ENCODE measurements around the gene VWF.

Gene VWF

DNA sequence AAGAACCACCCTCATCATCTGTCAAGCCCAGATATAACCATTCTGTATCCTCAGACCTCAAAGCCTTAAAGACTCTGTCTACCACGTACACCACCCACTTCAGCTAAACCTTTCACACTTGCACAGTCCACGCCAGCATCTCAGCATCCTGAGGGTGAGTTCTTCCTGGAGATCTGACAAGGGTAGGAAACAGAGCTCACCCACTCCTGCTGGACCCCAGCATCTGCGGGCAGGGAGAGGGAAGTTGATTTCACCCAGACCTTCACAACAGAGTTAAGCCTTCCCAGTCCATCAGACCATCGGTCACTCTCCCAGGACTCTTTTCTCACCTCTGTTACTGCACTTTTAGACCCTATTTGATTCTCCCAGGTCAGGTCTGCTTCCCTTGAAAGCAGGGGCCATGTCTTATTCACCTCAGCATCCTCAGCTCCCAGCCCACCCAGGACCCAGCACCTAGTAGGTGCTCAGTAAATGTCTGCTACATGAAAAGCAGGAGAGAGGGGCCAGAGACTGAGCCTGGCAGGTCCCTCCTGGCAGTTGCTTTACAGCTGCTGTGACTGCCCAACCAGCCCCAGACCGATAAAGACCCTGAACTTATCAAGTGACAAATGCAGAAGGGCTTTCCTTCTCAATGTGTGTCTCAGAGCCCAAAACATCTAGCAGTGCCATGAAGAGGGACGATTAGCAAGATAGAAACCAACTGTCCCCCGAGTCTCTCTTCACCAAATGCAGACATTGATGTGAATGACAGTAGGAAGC is 213.5 kb downstream of the VWF start:
- DNase-seq (ENCODE audit: low spot score), result no peak

DNA sequence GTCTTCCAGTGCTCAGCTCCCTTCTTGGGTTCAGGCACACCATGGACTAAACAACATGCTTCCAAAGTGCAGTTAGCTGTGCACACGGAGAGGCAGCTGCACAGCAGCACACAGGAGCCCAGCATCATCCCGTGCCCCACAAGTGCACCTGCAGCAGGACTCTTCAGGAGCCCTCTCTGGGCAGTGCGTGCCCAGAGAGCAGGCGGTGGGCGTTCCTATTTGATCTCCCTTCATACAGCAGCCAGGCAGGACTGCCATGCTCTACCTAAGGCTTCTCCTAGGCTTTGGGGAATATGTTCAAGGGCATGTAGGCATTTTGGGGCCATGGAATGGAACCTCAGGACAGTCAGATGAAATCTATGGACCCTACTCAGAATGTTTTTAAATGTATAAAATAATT is 214.9 kb downstream of the VWF start:
- no peak for DNase-seq (ENCODE audit: low spot score)

DNA sequence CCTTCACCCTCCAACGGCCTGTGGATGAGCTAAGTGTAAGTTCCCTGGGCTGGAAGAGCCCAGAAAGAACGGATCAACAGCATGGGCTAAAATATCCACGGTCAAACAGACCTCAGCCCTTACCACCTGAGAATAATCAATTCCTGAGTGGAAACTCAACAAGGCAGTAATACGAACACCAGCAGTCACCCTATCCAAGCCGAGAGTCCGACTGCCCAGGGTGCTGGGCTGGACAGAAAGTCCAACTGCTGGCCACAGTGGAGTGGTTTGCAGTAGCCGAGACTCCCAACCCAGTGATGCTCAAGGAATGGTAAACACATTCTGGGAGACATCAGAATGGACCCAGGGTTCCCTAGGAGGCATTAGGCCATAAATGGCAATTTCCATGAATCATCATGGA is 216.2 kb downstream of the VWF start:
- DNase-seq (ENCODE audit: low spot score), result no peak

DNA sequence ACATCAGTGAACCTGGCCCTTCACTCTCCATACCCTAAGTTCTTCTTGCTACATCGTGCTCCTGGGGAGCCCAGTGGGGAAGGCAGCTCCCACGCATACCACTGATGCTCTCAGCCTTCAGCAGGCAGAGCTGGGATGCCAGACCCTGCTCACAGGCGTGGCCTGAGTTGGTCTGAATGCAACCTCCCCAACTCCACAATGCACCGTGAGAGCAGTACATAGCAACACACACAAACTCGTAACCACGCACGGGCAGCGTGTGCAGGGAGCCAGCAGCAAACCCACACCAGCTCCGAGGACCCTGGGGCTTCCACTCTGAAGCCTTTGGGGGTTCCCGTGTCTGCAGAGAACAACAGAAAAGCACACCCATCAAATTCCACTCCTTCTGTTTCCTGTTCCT is 216.7 kb downstream of the VWF start:
- DNase-seq (ENCODE audit: low spot score), result no peak

DNA sequence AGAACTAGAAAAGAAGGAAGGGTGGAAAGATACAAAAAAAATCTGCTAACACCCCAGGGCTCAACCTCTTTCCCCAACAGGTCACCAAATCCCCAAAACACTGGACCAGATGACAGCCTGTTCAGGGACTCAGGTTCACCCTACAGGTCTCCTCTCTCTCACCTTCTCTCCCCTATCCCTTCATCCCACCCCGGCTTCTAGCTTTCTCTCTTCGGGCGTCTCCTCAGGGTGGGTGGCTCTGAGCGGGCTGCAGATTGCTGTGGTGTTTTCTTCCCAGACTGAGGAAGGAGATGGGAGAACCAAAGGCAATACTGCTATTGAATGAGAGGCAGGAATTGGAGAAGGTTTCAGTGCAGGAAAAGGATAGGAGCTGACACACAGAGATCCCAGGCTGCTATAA is 218.7 kb downstream of the VWF start:
- no peak for DNase-seq (ENCODE audit: low spot score)

DNA sequence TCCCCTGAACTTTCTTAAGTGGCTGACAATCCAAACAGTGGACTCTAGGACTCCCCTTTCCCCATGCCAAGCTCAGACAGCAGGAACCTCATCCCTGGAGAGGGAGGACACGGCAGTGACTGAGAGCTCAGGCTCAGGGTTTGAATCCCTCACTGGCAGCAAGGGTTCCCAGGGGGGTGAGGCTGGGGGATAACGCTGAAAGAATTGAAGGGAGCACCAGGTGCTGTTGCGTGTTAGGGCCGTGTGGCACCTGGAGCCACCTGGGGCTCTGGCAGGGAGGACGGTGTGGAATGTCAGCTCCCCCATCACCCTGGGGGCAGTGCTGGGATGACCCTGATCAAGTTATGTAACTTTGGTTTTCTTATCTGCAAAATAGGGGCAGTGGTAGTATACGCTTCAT is 219.5 kb downstream of the VWF start:
- DNase-seq (ENCODE audit: low spot score), result no peak

DNA sequence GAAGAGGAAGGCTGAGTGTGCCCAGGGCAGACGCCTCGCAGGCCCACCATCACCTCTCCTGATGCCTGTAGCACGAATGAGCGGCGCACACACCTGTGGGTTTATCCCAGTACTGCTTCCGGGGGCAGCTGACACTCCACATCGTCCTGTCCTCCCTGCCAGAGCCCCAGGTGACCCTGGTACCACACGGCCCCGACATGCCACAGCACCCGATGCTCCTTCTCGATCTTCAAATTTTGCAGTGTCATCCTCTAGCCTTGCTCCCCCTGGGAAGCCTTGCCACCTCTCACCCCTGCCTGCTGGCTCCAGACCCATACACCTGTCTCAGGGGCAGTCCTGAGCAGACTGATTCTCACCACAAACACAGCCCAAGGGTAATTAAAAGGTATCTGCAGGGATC is 220.0 kb downstream of the VWF start:
- no peak for DNase-seq (ENCODE audit: low spot score)

DNA sequence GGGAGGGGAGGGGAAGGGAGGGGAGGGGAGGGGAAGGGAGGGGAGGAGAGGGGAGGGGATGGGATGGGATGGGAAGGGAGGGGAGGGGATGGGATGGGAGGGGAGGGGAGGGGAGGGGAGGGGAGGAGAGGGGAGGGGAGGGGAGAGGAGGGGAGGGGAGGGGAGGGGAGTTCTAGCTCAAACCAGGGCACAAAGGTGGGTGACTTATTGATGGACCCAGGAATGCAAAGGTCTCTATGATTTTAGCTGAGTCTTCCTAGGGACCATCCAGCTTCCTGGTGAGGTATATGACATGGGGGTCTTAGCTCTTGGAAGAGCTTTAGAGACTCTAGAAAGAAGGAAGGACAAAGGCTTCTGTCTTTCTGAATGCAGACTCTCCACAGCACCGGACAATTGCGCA is 221.7 kb downstream of the VWF start:
- no peak for DNase-seq (ENCODE audit: low spot score)

DNA sequence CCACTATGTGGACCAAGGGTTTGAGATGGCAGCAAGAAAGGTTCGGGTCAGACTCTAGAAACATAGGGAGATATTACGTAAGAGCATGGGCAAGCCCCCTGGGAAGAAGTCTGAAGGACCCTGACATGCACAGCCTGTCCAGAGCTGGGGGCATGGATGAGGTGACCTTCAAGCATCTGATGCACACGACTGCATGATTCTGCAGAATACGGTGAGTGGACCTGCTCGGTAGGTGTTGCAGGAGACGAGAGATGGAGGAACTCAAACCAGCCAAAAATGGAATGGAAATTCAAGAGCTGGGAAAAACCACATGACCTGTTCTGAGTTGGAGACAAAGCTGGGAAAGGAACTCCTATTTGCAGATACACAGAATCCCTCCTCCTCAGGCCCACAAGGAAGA is 223.1 kb downstream of the VWF start:
- no peak for DNase-seq (ENCODE audit: low spot score)

DNA sequence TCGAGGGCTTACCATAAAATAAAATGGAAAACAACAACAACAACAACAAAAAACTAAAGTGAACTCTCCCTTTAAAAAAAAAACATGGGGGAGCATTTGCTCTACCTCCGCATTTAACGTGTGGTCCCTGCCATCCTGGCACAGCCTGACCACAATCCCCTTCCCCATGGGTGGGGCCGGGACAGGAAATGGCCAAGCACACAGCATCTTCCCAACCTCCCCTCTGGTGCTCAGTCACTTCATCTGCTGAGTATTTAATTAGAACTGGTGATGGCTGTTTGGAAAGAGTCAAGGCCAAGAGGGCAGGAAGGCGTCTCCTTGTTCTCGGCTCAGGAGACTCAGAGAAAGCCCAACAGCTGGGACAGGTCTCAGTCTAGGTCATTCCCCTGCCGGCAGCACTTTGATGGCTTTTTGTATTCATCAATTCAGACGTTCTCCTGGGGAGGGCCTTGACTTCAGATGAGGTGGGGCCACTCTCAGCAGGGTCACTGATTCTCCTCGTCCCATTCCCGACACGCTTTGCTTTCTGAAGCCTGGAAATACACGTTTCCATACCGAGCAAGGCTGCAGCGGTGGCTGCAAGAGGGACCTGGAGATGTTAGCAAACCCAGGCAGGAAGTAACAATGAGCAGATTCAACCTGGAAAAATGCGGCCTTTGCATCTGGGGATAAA is 223.8 kb downstream of the VWF start:
- no peak for DNase-seq (ENCODE audit: low spot score)

DNA sequence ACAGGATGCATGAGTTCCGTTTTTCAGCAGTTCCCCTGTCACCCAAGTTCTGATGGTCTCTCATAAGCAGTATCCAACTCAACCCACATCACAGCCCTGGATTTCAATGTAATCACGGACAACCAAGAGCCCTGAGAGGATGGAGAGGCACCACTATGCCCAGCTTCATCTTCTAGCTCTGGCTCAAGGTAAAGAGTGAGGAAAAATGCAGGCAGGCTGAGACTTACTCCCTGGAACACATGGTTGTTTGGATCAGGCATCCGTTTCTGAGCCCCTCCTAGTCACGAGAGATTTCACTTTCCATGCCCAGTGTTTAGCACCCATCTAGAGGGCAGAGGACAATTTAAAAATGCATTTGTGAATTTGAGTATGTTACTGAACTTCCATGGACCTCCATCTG is 224.4 kb downstream of the VWF start:
- DNase-seq (ENCODE audit: low spot score), result no peak

DNA sequence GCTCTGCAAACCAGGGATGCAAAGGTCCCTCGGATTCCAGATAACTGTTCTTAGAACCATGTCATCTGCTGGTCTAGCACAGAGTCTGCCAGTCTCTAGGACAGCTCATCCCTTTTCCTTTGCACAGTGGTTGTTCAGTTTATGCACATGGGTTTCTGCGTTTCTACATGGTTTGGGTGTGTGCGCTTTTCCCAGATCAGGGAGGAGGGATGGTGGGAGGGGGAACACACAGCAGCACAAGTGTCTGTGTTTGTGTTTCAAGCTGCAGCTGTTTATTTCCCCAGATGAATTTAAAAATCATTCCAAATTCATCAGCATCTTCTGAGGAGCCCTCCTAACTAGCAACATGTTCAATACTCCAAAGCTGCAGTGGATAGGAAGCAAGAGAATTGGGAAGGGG is 224.8 kb downstream of the VWF start:
- DNase-seq (ENCODE audit: low spot score), result no peak

DNA sequence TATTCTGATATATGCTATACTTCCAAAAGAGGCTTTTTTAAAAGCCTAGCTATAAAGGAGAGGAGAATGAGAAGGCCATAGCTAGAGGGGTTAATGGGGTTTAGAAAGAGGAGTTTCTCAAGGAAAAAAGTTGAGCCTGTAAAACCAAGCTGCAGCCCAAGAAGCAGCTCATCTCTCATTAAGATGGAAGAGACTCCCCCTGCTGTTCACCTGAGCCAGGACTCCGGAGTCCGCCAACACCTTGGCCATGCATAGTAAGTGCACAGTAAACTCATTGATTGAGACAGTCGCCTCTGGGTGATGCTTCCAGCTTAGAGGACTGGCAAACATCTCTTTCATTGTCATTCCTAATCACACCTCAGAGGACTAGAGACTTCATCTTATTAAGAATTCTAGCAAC is 225.6 kb downstream of the VWF start:
- no peak for DNase-seq (ENCODE audit: low spot score)
